ENCODE measurements around the gene RUVBL2.
A peak's percentile ranks its signal among the peaks of the same experiment; 100 is the strongest.

Gene RUVBL2

GRCh38 chr19:48993175-48994034 is at the start of gene RUVBL2, which contains the start of gene GYS1:
Gene RUVBL2 (plus strand): TSS chr19:48993887. CDS start chr19:48993912, 25 bp downstream.
Gene GYS1 (minus strand): TSS chr19:48993309. CDS start chr19:48993112, 197 bp downstream.
- peak; percentile 100 for DNase-seq (ENCODE audit: low spot score)

- DNase-seq (ENCODE audit: low spot score): no peak
Measured at GRCh38 chr19:48945415-48945814, 48.3 kb upstream of the RUVBL2 start.

- no peak for DNase-seq (ENCODE audit: low spot score)
Measured at GRCh38 chr19:48945817-48946216, 47.9 kb upstream of the RUVBL2 start.

GRCh38 chr19:48946463-48947257 is 47.0 kb upstream of the RUVBL2 start:
- no peak for DNase-seq (ENCODE audit: low spot score)

DNA sequence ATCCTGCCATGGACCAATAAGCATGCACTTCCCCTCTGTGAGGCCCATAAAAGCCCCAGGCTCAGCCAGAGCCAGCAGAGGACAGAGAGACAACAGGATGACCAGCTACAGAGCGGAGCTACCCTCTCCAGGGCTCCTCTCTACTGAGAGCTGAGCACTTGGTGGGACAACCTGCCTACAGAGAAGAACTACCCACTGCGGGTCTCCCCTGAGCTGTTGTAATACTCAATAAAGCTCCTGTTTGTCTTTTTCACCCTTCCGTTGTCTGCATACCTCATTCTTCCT is 46.5 kb upstream of the RUVBL2 start:
- DNase-seq (ENCODE audit: low spot score): no peak

DNA sequence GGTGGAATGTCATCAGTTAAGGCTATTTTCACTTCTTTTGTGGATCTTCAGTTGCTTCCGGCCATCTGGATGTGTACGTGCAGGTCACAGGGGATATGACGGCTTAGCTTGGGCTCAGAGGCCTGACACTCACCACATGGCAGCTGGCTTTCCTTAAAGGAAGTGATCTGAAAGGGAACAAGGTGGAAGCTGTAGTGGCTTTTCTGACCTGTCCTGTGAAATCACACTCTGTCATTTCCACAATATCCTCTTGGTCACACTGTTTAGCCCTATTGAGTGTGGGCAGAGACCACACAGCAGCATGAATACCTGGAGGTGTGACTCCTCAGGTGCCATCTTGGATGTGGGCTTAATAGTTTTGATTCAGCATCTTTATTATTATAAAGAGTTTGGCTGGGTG is 43.5 kb upstream of the RUVBL2 start:
- no peak for DNase-seq (ENCODE audit: low spot score)

DNA sequence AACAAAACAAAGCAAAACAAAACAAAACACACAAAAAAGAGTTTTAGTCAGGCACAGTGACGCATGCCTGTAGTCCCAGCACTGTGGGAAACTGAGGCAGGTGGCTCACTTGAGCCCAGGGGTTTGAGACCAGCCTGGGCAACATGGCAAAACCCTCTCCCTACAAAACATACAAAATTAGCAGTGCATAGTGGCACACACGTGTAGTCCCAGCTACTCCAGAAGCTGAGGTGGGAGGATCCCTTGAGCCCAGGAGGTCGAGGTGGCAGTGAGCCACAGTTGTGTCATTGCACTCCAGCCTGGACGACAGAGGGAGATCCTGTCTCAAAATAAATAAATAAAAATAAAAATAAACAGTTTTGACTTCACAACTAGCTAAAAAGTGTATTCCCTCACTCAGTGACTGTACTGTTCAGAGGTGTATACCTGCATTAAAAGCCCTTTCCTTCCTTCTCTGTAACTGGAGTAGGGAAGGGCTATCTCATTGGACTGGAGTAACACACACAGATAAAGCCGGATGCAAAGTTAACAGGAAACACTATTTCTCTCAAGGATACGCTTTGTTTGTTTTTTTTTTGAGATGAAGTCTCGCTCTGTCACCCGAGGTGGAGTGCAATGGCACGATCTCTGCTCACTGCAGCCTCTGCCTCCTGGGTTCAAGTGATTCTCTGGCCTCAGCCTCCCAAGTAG is 42.7 kb upstream of the RUVBL2 start:
- no peak for DNase-seq (ENCODE audit: low spot score)

GRCh38 chr19:48953141-48953540 is 40.5 kb upstream of the RUVBL2 start:
- DNase-seq (ENCODE audit: low spot score): no peak

DNA sequence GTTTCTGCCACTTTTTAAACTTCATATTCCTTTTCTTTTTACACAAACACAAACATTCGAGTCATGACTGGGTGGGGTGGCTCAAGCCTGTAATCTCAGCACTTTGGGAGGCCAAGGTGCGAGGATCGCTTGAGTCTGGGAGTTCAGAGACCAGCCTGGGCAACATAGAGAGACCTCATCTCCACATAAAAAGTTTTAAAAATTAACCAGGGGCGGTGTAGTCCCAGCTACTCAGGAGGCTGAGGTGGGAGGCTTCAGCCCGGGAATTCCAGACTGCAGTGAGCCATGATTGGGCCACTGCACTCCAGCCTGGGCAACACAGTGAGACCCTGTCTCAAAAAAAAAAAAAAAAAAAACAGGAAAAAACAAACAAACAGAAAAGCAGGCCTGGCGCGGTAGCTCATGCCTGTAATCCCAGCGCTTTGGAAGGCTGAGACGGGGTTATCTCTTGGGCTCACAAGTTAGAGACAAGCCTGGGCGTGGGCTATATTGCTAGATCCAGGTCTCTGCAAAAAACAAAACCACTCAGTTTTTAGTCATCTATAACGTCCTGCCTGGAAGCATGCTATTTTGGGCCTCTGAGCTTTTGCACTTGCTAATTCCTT is 39.6 kb upstream of the RUVBL2 start:
- no peak for DNase-seq (ENCODE audit: low spot score)

DNA sequence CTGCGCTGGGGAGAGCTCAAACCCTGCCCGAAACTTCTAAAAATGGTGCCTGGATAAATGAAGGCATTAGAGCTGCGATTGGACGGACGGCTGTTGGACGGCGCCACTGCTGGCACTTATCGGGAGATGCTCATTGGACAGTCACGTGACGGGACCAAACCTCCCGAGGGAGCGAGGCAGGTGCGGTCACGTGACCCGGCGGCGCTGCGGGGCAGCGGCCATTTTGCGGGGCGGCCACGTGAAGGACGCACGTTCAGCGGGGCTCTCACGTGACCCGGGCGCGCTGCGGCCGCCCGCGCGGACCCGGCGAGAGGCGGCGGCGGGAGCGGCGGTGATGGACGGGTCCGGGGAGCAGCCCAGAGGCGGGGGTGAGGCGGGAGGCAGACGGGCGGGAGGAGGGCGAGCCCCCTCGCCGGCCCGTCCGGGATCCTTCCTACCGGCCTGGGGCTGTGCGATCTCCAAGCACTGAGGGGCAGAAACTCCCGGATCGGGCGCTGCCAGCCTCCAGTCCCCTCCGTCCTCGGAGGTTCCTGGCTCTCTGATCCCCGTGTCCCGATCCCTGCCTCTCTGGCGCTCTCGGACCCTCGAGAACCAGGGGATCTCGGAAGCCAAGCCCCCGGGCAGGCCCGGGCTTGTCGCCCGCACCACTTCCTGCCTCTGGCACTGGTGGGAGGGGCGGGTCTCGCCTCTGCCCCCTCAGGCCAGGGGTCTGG is 38.9 kb upstream of the RUVBL2 start, which contains the start of gene BAX:
Gene BAX (plus strand): TSS at position 281 of the 713 bp plus-strand sequence. CDS start 54 bp downstream, at position 335.
- DNase-seq (ENCODE audit: low spot score): peak; percentile 94

DNA sequence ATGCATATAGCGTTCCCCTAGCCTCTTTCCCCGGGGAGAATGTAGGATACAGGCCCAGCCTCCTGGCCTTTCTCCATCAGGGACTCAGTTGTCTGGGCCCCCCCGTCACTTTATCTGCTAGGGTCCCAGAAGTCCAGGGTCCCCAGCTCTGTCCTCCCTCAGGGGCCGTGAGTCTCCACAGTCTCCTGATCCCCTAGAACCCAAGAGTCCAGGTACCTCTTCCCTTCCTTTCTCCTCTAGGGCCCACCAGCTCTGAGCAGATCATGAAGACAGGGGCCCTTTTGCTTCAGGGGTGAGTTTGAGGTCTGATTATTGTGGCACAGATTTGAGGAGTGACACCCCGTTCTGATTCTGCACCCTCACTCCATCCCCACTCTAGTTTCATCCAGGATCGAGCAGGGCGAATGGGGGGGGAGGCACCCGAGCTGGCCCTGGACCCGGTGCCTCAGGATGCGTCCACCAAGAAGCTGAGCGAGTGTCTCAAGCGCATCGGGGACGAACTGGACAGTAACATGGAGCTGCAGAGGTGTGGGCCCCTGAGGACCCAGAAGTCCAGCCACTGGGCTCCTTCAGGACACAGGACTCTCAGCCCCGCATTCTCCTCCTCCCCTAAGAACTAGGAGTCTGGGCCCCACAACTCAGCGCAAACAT is 38.3 kb upstream of the RUVBL2 start:
- no peak for DNase-seq (ENCODE audit: low spot score)

DNA sequence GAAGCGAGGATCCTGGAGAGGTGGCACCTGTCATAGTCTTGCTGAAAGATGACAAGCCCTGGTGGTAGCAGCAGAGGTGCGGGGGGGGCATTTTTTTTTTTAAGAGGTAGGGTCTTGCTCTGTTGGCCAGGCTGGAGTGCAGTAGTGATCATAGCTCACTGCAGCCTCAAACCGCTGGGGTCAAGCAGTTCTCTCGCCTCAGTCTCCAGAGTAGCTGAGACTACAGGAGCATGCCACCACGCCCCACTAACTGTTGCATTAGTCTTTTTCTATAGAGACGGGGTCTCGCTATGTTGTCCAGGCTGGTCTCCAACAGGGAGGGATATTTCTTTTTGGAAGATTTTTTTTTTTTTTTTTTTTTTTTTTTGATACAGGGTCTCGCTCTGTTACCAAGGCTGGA is 35.7 kb upstream of the RUVBL2 start:
- DNase-seq (ENCODE audit: low spot score): no peak

- no peak for DNase-seq (ENCODE audit: low spot score)
Measured at GRCh38 chr19:48959341-48960239, 34.1 kb upstream of the RUVBL2 start.

- DNase-seq (ENCODE audit: low spot score): no peak
Measured at GRCh38 chr19:48961051-48961649, 32.5 kb upstream of the RUVBL2 start.

DNA sequence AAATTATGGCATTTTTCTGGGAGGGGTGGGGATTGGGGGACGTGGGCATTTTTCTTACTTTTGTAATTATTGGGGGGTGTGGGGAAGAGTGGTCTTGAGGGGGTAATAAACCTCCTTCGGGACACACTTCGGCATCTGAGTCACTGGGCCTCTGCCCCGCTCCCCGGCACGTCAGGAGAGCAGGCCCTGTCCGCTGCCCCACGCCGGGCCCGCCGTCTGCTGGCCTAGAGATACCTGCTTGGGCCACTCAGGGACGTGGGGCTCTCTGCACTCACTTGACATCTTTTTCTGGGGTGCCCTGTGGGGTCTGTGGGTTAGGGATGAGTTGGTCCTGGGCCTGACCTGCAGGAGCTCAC is 32.0 kb upstream of the RUVBL2 start:
- DNase-seq (ENCODE audit: low spot score): no peak

- DNase-seq (ENCODE audit: low spot score): no peak
Measured at GRCh38 chr19:48962029-48962848, 31.4 kb upstream of the RUVBL2 start.

- DNase-seq (ENCODE audit: low spot score): no peak
Measured at GRCh38 chr19:48962849-48963165, 30.9 kb upstream of the RUVBL2 start.

DNA sequence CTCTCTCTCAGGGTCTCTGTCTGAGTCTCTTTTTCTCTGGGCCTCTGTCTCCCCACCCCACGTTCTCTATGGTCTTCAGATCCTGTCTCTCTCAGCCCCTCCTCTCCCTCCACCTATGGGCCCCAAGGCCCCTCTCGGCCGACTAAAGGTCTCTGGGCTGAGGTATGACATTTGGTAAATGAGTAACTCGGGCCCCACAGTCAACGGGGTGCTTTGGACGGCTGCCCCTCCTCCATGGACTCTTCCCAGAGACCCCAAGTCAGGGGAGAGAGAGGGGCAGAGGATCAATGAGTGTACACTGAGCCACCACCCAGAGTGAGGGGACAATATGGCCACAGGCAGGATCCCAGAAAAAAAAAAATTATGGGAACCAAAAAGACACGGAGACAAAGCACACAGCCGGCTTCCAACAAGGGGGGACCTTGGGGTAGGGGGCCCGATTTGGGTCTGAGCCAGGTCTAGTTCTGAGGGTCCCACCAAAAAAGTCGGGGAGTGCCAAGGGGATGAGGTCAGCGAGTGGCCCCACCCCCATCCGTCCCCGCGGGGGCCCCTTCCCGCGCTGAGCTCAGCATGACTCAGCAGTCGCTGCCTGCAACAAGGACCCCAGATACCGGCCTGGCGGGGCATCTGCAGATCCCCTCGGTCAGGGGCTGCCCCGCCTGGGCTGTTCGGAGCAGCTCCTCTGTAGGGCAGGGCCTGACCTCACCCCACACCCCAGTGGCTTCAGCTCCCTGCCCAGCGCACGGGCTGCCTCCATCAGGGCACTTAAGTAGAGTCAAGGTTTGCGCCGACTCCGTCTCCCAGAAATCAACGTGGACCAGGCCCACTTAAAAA is 30.1 kb upstream of the RUVBL2 start:
- no peak for DNase-seq (ENCODE audit: low spot score)

Data from COLO829 (cell line).